Hindlimb muscle (tissue), 1 donor: ENCODE data around the gene ASCL5. TPM values are rescaled to one million over a fixed set of nuclear protein-coding genes. Genes with fewer than 3 reads are reported as not detected.

Source experiments
- DNase-seq: peaks from one replicate; pipeline ENCODE4 v3.0.0-alpha.2; 2013
- polyA plus RNA-seq: library from polyadenylated mRNA; unstranded; fragments of 120-200 nt; gene quantifications from one replicate; pipeline ENCODE4 v1.2.1, GENCODE V29; 2013; ENCODE audit not compliant: insufficient read length

ASCL5 gene
- polyA plus RNA-seq, 1 donor: 0.70 TPM

DNA sequence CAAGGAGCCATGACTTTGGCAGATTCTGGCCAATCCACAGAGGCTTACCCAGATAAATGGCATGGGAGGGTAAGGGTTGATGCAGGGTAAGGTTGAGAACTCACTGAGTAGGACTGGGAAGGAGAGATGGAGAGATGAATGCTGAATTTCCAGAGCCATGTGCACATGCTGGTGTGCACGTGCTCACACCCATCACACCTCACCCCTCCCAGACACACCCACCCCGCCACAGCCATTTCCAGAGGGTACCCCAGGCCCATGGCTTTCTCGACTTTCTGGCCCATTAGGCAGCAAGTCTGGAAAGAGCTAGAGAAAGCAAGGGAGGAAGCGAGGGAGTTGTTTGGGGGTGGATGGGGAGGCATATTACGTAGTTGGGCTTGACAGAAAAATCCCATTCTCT, 16.4 kb downstream of the ASCL5 start:
- DNase-seq: no peak

DNA sequence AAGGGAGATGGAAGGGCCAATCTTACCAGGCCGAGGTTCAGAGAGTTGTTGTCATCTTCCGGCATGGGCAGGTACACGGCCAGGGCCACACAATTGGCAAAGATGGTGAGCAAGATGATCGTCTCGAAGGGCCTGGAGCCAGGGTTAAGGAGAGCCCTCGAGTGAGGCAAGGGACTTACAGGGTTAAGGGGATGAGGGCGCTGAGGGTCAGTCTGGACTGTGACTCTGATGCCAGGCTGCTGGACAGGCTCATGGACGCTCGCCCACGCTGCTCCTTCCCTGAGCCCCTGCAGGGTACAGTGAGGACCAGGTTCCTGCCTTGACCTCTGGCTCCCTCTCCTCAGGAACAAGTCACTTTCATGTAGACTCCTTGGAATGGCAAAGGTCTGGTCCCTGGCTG, 16.8 kb downstream of the ASCL5 start:
- DNase-seq: no peak

DNA sequence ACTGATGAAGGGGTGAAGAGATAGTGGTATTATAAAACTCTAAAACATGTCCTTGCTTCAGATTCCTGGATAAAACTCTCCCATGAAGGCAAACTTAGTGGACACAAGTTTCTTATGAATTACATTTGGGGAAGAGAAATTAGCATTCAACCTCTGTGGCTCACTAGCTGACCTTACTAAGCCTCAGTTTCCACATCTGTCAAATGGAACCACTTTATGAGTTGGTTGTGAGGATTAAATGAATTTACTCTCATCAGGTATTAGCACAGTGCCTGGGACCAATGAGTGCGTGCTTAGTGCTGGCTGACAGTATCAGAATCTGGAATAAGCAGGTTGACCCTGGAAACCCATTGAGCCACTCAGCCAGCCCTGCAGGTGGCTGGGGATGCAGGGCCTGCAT, 17.3 kb downstream of the ASCL5 start:
- DNase-seq: no peak

GRCh38 chr1:201108614-201109013, 18.4 kb downstream of the ASCL5 start:
- no peak for DNase-seq

GRCh38 chr1:201105688-201106087, 21.3 kb downstream of the ASCL5 start:
- DNase-seq: no peak

DNA sequence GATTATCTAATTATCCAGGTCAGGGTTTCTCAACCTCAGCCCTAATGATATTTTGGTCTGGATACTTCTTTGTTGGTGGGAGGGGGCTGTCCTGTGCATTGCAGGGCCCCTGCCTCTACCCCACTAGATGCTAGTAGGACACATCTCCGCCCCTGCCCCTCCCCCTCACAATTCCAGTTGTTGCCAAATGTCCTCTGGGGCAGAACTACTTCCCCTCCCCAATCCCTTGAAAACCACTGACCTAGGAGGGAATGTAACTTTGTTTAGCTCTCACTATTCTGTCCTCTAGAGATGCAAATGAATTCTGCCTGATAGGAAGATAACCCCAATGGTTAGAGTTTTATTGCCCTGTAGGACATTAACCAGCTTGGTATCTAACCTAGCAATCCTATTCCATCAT, 22.8 kb downstream of the ASCL5 start:
- DNase-seq: no peak

DNA sequence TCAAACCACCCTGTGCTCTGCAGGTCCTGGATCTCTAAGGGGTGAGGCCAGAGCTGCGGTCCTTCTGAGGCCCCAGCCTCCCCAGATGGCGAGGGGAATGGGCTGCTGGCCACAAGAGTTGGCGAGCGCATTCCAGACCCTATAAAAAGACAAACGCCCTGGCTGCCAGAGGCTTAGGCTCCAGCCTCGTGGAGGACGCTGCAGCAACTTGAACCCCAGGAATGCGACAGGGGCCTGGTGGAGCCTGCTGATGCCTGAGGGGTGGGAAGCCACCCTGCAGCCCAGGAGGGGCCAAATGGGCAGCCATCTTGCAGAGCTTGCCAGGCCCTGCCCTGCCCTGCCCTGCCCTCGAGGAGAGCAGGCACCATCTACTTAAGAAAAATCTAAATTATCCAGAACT, 23.3 kb downstream of the ASCL5 start:
- no peak for DNase-seq

GRCh38 chr1:201100169-201100930, 26.6 kb downstream of the ASCL5 start:
- no peak for DNase-seq

- DNase-seq: no peak
Measured at GRCh38 chr1:201098992-201099677, 27.8 kb downstream of the ASCL5 start.

DNA sequence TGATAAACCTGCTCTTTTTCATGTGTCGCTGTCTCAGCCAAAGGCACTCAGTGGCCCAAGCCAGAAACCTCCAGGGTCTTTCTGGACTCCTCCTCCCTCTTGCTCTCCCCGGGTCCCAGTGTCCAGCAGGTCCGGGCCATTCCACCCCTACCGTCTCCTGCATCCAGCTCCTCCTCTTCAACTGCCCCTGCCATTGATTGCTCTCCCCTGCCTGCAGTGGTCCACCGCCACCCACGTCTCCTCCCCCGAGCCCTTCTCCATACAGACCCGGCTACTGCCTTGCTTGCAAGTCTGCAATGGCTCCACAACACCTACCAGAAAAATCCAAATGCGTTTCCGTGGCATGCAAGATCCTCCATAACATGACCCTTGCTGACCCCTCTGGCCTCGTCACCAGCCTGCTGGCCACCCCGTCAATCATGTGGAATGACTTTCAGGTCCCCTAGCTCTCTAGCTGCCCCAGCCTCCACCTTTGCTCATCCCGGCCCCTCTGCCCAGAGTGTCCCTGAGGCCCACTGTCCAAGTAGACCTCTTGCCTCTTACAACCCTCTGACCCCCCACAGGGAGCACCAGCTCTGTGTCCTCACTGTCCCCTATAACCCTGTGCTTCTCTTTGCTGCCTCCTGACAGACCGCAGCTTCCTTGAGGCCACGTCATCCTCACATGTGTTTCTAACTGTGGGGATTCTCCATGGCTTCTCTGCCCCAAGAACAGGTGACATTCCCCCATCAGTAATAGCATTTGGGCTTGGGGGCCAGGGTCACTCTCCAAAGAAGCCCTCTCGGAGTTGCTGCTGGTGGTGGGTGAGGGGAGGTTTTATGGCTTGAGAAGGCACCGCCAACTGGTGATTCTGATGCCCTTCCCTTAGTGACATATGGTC, 29.8 kb downstream of the ASCL5 start:
- no peak for DNase-seq

- DNase-seq: peak; percentile 38
Measured at GRCh38 chr1:201096041-201096461, 30.9 kb downstream of the ASCL5 start.

DNA sequence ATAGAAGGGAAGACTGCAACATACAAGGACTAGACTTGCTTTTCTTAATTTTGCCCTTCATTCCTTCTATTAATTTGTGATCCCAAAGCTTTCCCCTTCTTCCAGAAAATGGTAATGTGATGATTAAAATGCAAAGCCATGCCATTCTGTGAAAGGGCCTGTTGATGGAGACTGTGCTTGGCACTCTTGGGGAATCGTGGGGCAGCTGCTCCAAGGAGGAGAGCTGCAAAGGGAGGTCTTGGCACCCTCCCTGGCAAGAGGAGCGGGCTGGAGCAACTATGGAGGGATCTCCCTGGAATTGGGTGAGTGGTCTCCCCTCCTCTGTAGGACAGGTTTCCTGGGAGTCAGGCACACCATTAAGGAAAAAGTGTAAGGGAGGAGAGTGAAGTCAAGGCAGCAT, 31.4 kb downstream of the ASCL5 start:
- no peak for DNase-seq

DNA sequence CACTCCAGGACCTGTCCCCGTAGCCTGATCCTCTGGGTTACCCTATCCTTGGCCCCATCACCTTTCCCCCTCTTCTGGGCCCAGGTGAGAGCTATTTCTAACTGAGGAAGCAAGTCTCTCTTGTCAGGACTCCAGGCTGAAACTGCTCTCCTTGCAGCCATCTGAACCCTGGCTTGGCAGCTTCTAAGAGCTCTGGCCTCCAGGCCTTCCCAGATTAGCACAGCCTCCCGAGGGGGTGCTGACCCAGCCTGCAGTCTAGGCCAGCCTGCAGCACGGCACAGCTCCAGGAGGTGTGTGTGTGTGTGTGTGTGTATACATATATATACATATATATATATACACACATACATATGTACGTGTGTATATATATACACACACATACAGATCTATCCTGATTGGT, 32.2 kb downstream of the ASCL5 start:
- DNase-seq: no peak

DNA sequence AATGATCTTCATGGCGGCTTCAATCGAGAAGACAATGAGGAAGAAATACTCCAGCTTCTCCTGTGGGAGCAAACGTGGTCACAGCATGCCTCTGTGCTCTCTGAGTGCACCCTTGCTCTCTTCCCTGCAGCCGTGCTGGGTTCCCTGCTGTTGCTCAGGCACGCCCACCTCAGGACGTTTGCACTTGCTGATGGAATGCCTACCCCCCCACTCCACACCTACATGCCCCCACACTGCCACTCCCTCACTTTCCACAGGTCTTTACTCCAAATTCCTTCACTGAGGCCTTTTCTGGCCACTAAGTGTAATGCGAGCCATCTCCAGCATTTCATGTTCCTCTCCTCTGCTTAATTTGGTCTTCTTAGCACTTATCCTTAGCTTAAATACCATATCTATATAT, 33.0 kb downstream of the ASCL5 start:
- DNase-seq: no peak

DNA sequence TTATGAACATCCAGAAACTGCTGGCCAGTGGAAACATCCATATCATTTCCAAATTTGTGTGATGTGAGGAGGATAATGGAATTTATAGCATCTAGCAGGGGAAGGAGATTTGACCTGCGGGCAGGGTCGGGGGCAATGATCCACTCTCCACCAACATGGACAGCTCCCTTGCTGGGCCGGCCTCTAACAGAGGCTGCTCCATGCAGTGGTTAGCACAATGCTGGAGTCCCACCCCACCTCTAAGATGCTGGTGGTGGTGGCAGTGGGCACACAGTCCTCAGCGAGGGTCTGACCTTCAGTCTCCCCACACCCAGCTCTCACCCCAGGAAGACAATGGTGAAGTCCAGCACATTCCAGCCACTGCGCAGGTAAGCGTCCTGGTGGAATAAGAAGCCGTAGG, 33.4 kb downstream of the ASCL5 start:
- no peak for DNase-seq

GRCh38 chr1:201092738-201093137, 34.2 kb downstream of the ASCL5 start:
- DNase-seq: no peak

GRCh38 chr1:201091256-201091655, 35.7 kb downstream of the ASCL5 start:
- no peak for DNase-seq

DNA sequence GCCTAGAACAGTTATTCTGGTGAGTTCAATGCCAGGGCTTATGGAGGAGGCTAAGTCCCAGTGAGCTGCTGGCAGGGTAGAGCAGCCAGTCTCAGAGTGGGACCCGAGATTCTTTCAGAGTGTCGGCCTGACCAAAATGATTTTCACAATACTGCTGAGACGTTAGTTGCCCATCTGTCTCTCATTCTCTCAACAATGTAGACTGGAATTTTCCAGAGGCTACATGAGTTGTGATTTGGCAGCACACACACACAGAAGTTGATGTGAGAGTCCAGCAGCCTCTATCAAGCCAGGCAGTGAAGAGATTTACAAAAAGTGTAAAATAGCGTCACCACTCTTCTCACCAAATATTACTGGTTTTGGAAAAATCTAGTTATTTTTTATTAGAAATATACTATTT, 36.4 kb downstream of the ASCL5 start:
- DNase-seq: no peak

GRCh38 chr1:201089596-201089995, 37.4 kb downstream of the ASCL5 start:
- no peak for DNase-seq

GRCh38 chr1:201088901-201089525, 38.0 kb downstream of the ASCL5 start:
- DNase-seq: no peak

DNA sequence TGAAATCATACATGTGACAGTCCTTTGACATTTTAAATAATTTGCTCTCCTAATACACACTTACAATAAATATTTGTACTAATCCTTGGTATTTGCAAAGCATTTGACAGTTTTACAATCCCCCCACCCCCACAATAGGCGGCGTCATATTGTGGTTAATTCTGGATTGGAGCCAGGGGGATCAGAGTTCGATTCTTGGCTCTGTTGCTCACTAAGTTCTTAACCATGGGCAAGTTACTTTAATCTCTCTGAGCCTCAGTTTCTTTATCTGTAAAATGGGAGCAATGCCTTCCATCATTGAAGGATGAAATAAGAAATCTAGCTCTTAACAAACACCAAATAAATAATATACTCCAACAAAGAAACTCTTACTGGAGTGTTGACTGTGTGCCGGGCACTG, 38.6 kb downstream of the ASCL5 start:
- DNase-seq: no peak

DNA sequence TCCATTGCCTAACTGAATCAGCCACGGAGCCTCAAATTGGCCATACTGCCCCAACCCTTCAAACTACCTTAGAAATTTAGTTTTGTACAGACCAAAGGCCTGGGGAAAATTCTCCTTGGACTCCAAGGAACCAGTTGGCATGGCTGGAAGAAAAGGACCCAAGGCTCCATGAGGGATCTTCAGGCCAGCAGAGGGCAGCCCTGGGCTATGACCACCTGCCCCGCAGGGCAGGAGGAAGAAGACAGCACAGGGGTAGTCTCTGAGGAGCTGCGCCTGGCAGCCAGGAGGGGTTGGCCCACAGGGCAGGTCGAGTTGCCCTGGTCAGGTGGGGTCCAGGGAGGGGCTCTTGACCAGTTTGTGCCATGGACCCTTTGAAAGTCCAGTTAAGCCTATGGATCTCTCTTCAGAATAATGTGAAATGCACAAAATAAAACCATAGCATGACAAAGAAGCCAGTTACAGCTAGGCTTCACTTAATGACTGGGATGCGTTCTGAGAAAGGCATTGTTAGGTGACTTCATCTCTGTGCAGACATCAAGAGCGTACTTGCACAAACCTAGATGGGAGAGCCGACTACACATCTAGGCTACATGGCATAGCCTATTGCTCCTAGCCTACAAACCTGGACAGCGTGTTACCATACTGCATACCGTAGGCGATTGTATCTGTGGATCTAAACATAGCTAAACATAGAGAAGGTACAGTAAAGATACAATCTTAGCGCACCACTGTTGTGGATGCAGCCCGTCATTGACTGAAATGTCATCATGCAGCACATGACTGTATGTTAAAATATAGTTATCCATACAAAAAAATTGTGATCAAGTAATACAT, 40.9 kb downstream of the ASCL5 start:
- no peak for DNase-seq
